Measurements from ENCODE around the gene TINAG.
"Not testable (repeated sequence)": the region's sequence is repeated elsewhere in the genome, so short reads cannot be mapped to it uniquely, and the experiment has no call there.

Gene TINAG

GRCh38 chr6:54310377-54311152 is 2.3 kb downstream of the TINAG start:
- DNase-seq: no peak

GRCh38 chr6:54315656-54316055 is 7.4 kb downstream of the TINAG start:
- DNase-seq: no peak

GRCh38 chr6:54320871-54321270 is 12.6 kb downstream of the TINAG start:
- no peak for DNase-seq

GRCh38 chr6:54327631-54328030 is 19.4 kb downstream of the TINAG start:
- no peak for DNase-seq

GRCh38 chr6:54331571-54331970 is 23.3 kb downstream of the TINAG start:
- DNase-seq: not testable (repeated sequence)

GRCh38 chr6:54335871-54336270 is 27.6 kb downstream of the TINAG start:
- no peak for DNase-seq

- no peak for DNase-seq
Observed at GRCh38 chr6:54353975-54354374, 45.7 kb downstream of the TINAG start.

- no peak for DNase-seq
Observed at GRCh38 chr6:54354608-54355007, 46.4 kb downstream of the TINAG start.

GRCh38 chr6:54357141-54357540 is 48.9 kb downstream of the TINAG start:
- no peak for DNase-seq

GRCh38 chr6:54361188-54361587 is 52.9 kb downstream of the TINAG start:
- DNase-seq: no peak

- DNase-seq: no peak
Observed at GRCh38 chr6:54361734-54362133, 53.5 kb downstream of the TINAG start.

GRCh38 chr6:54366667-54367327 is 58.6 kb downstream of the TINAG start:
- no peak for DNase-seq

GRCh38 chr6:54377776-54378175 is 69.5 kb downstream of the TINAG start:
- no peak for DNase-seq

GRCh38 chr6:54386295-54386694 is 78.1 kb downstream of the TINAG start:
- DNase-seq: no peak

- no peak for DNase-seq
Observed at GRCh38 chr6:54390362-54390761, 82.1 kb downstream of the TINAG start.

GRCh38 chr6:54391577-54391976 is 83.3 kb downstream of the TINAG start:
- DNase-seq: no peak

- no peak for DNase-seq
Observed at GRCh38 chr6:54403096-54403495, 94.9 kb downstream of the TINAG start.

GRCh38 chr6:54404791-54405190 is 96.5 kb downstream of the TINAG start:
- DNase-seq: no peak

GRCh38 chr6:54411767-54412166 is 103.5 kb downstream of the TINAG start:
- no peak for DNase-seq

GRCh38 chr6:54415517-54415916 is 107.3 kb downstream of the TINAG start:
- DNase-seq: no peak

GRCh38 chr6:54419885-54420284 is 111.6 kb downstream of the TINAG start:
- DNase-seq: no peak

GRCh38 chr6:54426995-54427394 is 118.8 kb downstream of the TINAG start:
- no peak for DNase-seq

GRCh38 chr6:54427396-54427937 is 119.2 kb downstream of the TINAG start:
- no peak for DNase-seq

- no peak for DNase-seq
Observed at GRCh38 chr6:54428431-54428830, 120.2 kb downstream of the TINAG start.
